K562 (cell line): Measurements from ENCODE around the gene IL9. TPM values are rescaled to one million over a fixed set of nuclear protein-coding genes. Genes with fewer than 3 reads are reported as not detected.

ENCODE experiments used
- ATAC-seq: fragments of 200-7000 bp; cut with Tn5 transposase; 3 replicates; pipeline ENCODE4 v1.9.1; 2020; ENCODE audit warnings: moderate library complexity
- BruUV-seq: library from RNA; stranded (reverse); fragments of 400-500 nt; replicated peaks from 2 replicates; lab custom pipeline; 2021; lab: Mats Ljungman, UMichigan
- CTCF ChIA-PET: fragments of 300-600 bp; formaldehyde crosslinking; extraction: SDS; loops from one replicate; lab custom pipeline; 2021; ENCODE audit warnings: low intra/inter-chr PET ratio; lab: Yijun Ruan, JAX
- POLR2A ChIA-PET: fragments of 300-600, 350-650 bp; sonication (Branson Sonifier 250); formaldehyde crosslinking; extraction: SDS; loops from one replicate; lab custom pipeline; 2021; ENCODE audit warnings: antibody characterized with exemption, inconsistent platforms; lab: Yijun Ruan, JAX
- DNase-seq, 4 experiments: peaks; one replicate each; pipeline versions ENCODE4 v3.0.0 to v3.0.0-alpha.2; 2011 to 2018; ENCODE audit warnings: low spot score in 3 of 4, mixed read lengths in 3 of 4; ENCODE audit errors: extremely low read depth in 1 of 4
- FAIRE-seq: peaks from 2 replicates; lab custom pipeline; 2011; peaks lifted over from hg19 to GRCh38; lab: Jason Lieb, UNC
- H2AFZ ChIP-seq: 2 replicates; pipeline ENCODE4 v1.6.0; 2011; ENCODE audit warnings: low read depth, low read length, control low read depth, inconsistent platforms
- H3K27ac ChIP-seq: fragments of 200-600 bp; 3 replicates; pipeline ENCODE4 v1.8.0; 2011; ENCODE audit warnings: low read depth, mild to moderate bottlenecking, control low read depth, inconsistent platforms, low read length, moderate library complexity, mixed read lengths; ENCODE audit errors: extremely low read depth
- H3K27me3 ChIP-seq, 2 experiments: fragments of 300-600 bp in 1 of 2; 2 replicates in 1 of 2; 3 replicates in 1 of 2; pipeline versions ENCODE4 v1.6.0 to v1.8.0; 2011; ENCODE audit warnings: inconsistent platforms in 2 of 2, low read length in 2 of 2, mild to moderate bottlenecking in 1 of 2, mixed read lengths in 1 of 2, moderate library complexity in 1 of 2; ENCODE audit not compliant: control insufficient read depth in 2 of 2, insufficient read depth in 2 of 2
- H3K36me3 ChIP-seq: fragments of 300-600 bp; 3 replicates; pipeline ENCODE4 v1.8.0; 2011; ENCODE audit warnings: mild to moderate bottlenecking, low read length, inconsistent platforms; ENCODE audit not compliant: control insufficient read depth, insufficient read depth
- H3K4me1 ChIP-seq, 2 experiments: fragments of 200-600 bp in 1 of 2; replicated peaks in 1 of 2; 2 replicates in 1 of 2; 3 replicates in 1 of 2; pipeline versions ENCODE4 v1.5.1 to v1.8.0; 2011; ENCODE audit warnings: inconsistent platforms in 2 of 2, low read length in 2 of 2, mild to moderate bottlenecking in 1 of 2, mixed read lengths in 1 of 2, moderate library complexity in 1 of 2; ENCODE audit not compliant: control insufficient read depth in 2 of 2, insufficient read depth in 2 of 2
- H3K4me2 ChIP-seq: 2 replicates; pipeline ENCODE4 v1.6.1; 2011; ENCODE audit warnings: low read length, control low read depth, inconsistent platforms, mixed read lengths; ENCODE audit not compliant: insufficient read depth
- H3K4me3 ChIP-seq: fragments of 200-600 bp; sonication (generic), shearing (Covaris generic); 2 replicates; pipeline ENCODE4 v1.5.1; 2016; ENCODE audit warnings: control low read depth, inconsistent platforms
- H3K79me2 ChIP-seq: fragments of 200-600 bp; 3 replicates; pipeline ENCODE4 v1.8.0; 2011; ENCODE audit warnings: low read length, inconsistent platforms; ENCODE audit not compliant: control insufficient read depth, insufficient read depth
- H3K9ac ChIP-seq, 2 experiments: 2 replicates each; pipeline versions ENCODE4 v1.6.0 to v1.6.1; 2011; ENCODE audit warnings: low read depth in 2 of 2, low read length in 2 of 2, control low read depth in 1 of 2, inconsistent platforms in 1 of 2, mild to moderate bottlenecking in 1 of 2, mixed read lengths in 1 of 2; ENCODE audit not compliant: insufficient read depth in 1 of 2
- H3K9me1 ChIP-seq: one replicate; pipeline ENCODE4 v1.6.0; 2011; ENCODE audit warnings: inconsistent platforms, mild to moderate bottlenecking, low read length, moderate library complexity; ENCODE audit not compliant: control insufficient read depth, insufficient read depth
- H3K9me3 ChIP-seq: replicated peaks from 2 replicates; pipeline ENCODE4 v1.5.1; 2011; ENCODE audit warnings: low read depth, low read length, inconsistent platforms; ENCODE audit not compliant: control insufficient read depth, insufficient read depth
- H4K20me1 ChIP-seq: replicated peaks from 2 replicates; pipeline ENCODE4 v1.6.1; 2011; ENCODE audit warnings: low read length, inconsistent platforms, mixed read lengths; ENCODE audit not compliant: control insufficient read depth, insufficient read depth
- BACH1 ChIP-seq: fragments of 200-800 bp; sonication (Bioruptor generic); IDR thresholded peaks from 2 replicates; pipeline ENCODE4 v1.6.1; 2016; ENCODE audit warnings: missing genetic modification characterization, missing compliant biosample characterization
- FOXJ2 ChIP-seq: fragments of 200-800 bp; sonication (Bioruptor generic); IDR thresholded peaks from 2 replicates; pipeline ENCODE4 v1.6.1; 2016; ENCODE audit warnings: missing genetic modification characterization, missing compliant biosample characterization
- RAD21 ChIP-seq, 2 experiments: fragments of 250-450 bp in 1 of 2; fragments of 450-650 bp in 1 of 2; sonication (Bioruptor Pico) in 1 of 2; formaldehyde crosslinking in 1 of 2; IDR thresholded peaks in 1 of 2; conservative IDR thresholded peaks in 1 of 2; 2 replicates each; pipeline versions ENCODE4 v1.4.0 to v1.8.0; 2020 to 2022; ENCODE audit warnings: mild to moderate bottlenecking in 2 of 2, moderate library complexity in 1 of 2
- RAD51 ChIP-seq: fragments of 450-650 bp; IDR thresholded peaks from 2 replicates; pipeline ENCODE4 v1.7.1; 2016; ENCODE audit warnings: low read depth, mild to moderate bottlenecking, borderline replicate concordance
- SMC3 ChIP-seq: conservative IDR thresholded peaks from 2 replicates; pipeline ENCODE4 v1.6.1; 2011; ENCODE audit warnings: low read depth, low read length, improper control_type of control experiment; ENCODE audit not compliant: insufficient read depth
- WGBS: fragments of 100-300 bp; shearing (Covaris generic); methylation state at CpG from one replicate; pipeline ENCODE4 v1.1.6; 2016; ENCODE audit warnings: low coverage, mixed read lengths; ENCODE audit not compliant: insufficient coverage; ENCODE audit errors: missing lambda C conversion rate; 5-methylcytosine and 5-hydroxymethylcytosine counted together
- in situ Hi-C: fragments of 300-500 bp; cut with MboI; formaldehyde crosslinking; loops from 4 replicates; pipeline ENCODE4 v1.15.0; 2018; ENCODE audit warnings: inconsistent platforms, mixed read lengths
- intact Hi-C: fragments of 100-400 bp; cut with micrococcal nuclease; formaldehyde crosslinking; loops from 2 replicates; pipeline ENCODE4 v1.14.2; 2022
- polyA plus RNA-seq, 8 experiments: library from polyadenylated mRNA; depleted of rRNA in 4 of 8; stranded (reverse) in 5 of 8; unstranded in 3 of 8; fragments of >200 nt; fragmentation: Nextera tagmentation in 2 of 8; fragmentation: Illumina TruSeq in 1 of 8; extraction: Ambion mirVana in 2 of 8; extraction: Trizol in 1 of 8; gene quantifications; 2 replicates each; pipeline versions ENCODE4 v1.2.1 to v1.2.3, GENCODE V29; 2011 to 2014; ENCODE audit warnings: inconsistent platforms in 1 of 8, missing spikeins in 1 of 8
- total RNA-seq, 7 experiments: library from RNA; depleted of rRNA in 6 of 7; stranded (reverse); fragments of >200 nt in 6 of 7; fragmentation: Illumina TruSeq in 2 of 7; extraction: Trizol in 2 of 7; gene quantifications; 2 replicates each; pipeline versions ENCODE4 v1.2.1 to v1.2.3, GENCODE V29; 2011 to 2021; ENCODE audit warnings: low replicate concordance in 1 of 7
- TF ChIP-seq, protein P1 (sequence below), 3 experiments: IDR thresholded peaks in 2 of 3; conservative IDR thresholded peaks in 1 of 3; 2 replicates each; pipeline ENCODE4 v1.5.1; 2011 to 2012; ENCODE audit warnings: low read length in 3 of 3, mild to moderate bottlenecking in 3 of 3, control low read depth in 2 of 3, improper control_type of control experiment in 1 of 3, inconsistent platforms in 1 of 3, low read depth in 1 of 3, mixed read lengths in 1 of 3, moderate library complexity in 1 of 3; ENCODE audit not compliant: insufficient read depth in 2 of 3
- TF ChIP-seq, protein P2 (sequence below): fragments of 450-650 bp; formaldehyde crosslinking; IDR thresholded peaks from 2 replicates; pipeline ENCODE4 v1.4.0; 2020; ENCODE audit warnings: mild to moderate bottlenecking, moderate library complexity
- TF ChIP-seq, protein P3 (sequence below), 2 experiments: fragments of 450-650 bp; formaldehyde crosslinking in 1 of 2; IDR thresholded peaks; 2 replicates each; pipeline versions ENCODE4 v1.4.0 to v1.6.1; 2014 to 2020; ENCODE audit warnings: mild to moderate bottlenecking in 2 of 2, borderline replicate concordance in 1 of 2, low read depth in 1 of 2

IL9 gene
- total and polyA plus RNA-seq, 9 of the 15 experiments (the other 6 are each of a cell fraction or from before 2014, with no cell fraction given): not detected

- Histone ChIP-seq H3K79me2 (no peaks in the 10 kb centered on the region), H4K20me1 (no peaks in the 10 kb centered on the region), H3K9ac (no peak overlapping the region), H3K27ac (no peak overlapping the region), H3K36me3 (no peaks in the 10 kb centered on the region), H3K9me3 (no peaks in the 10 kb centered on the region), H3K4me2 (no peak overlapping the region), H3K4me3 (no peak overlapping the region), H3K4me1 (no peaks in the 10 kb centered on the region), H2AFZ (no peak overlapping the region), H3K27me3 (0 out of 5 replicates have a peak, but pooled peaks cover 0 to 3% of the 10 kb centered on the region in 2 experiments), H3K9me1 (no peaks in the 10 kb centered on the region)
- ATAC-seq (peak; percentile 67; the same call in 2 of the 3 replicates), FAIRE-seq (peak; percentile 94), DNase-seq (peak; percentile 15 to 71 (median 26))
- CTCF ChIA-PET: interaction anchor here (1.0 to 2.4 kb wide), 3 partner anchors 118 to 268 kb away, joined by 3 to 14 read pairs (median 4); no protein-coding TSS in a partner anchor
- TF ChIP-seq, protein P1, sequence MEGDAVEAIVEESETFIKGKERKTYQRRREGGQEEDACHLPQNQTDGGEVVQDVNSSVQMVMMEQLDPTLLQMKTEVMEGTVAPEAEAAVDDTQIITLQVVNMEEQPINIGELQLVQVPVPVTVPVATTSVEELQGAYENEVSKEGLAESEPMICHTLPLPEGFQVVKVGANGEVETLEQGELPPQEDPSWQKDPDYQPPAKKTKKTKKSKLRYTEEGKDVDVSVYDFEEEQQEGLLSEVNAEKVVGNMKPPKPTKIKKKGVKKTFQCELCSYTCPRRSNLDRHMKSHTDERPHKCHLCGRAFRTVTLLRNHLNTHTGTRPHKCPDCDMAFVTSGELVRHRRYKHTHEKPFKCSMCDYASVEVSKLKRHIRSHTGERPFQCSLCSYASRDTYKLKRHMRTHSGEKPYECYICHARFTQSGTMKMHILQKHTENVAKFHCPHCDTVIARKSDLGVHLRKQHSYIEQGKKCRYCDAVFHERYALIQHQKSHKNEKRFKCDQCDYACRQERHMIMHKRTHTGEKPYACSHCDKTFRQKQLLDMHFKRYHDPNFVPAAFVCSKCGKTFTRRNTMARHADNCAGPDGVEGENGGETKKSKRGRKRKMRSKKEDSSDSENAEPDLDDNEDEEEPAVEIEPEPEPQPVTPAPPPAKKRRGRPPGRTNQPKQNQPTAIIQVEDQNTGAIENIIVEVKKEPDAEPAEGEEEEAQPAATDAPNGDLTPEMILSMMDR (IDR thresholded peaks at IDR 0.05 in 2 of 3, conservative IDR thresholded peaks at IDR 0.05 in 1 of 3; ENCODE audit: insufficient read depth in 2 of 3, low read depth in 1 of 3, low read length in 3 of 3): peak; percentile 61 to 83 (median 71); a peak in 5 of 6 replicates
- TF ChIP-seq BACH1 (tag) (no peak), RAD21 (CRISPR knock-in tag; conservative IDR thresholded peaks at IDR 0.05 in 1 of 2, IDR thresholded peaks at IDR 0.05 in 1 of 2) (peak; percentile 61 to 88), RAD51 (no peak), SMC3 (peak; percentile 41; the same call in 1 of the 2 replicates), FOXJ2 (tag) (no peak)
- TF ChIP-seq, protein P2, sequence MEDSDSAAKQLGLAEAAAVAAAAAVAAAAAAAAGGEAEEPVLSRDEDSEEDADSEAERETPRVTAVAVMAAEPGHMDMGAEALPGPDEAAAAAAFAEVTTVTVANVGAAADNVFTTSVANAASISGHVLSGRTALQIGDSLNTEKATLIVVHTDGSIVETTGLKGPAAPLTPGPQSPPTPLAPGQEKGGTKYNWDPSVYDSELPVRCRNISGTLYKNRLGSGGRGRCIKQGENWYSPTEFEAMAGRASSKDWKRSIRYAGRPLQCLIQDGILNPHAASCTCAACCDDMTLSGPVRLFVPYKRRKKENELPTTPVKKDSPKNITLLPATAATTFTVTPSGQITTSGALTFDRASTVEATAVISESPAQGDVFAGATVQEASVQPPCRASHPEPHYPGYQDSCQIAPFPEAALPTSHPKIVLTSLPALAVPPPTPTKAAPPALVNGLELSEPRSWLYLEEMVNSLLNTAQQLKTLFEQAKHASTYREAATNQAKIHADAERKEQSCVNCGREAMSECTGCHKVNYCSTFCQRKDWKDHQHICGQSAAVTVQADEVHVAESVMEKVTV (CRISPR knock-in tag): peak; percentile 39; the same call in 1 of the 2 replicates
- TF ChIP-seq, protein P3, sequence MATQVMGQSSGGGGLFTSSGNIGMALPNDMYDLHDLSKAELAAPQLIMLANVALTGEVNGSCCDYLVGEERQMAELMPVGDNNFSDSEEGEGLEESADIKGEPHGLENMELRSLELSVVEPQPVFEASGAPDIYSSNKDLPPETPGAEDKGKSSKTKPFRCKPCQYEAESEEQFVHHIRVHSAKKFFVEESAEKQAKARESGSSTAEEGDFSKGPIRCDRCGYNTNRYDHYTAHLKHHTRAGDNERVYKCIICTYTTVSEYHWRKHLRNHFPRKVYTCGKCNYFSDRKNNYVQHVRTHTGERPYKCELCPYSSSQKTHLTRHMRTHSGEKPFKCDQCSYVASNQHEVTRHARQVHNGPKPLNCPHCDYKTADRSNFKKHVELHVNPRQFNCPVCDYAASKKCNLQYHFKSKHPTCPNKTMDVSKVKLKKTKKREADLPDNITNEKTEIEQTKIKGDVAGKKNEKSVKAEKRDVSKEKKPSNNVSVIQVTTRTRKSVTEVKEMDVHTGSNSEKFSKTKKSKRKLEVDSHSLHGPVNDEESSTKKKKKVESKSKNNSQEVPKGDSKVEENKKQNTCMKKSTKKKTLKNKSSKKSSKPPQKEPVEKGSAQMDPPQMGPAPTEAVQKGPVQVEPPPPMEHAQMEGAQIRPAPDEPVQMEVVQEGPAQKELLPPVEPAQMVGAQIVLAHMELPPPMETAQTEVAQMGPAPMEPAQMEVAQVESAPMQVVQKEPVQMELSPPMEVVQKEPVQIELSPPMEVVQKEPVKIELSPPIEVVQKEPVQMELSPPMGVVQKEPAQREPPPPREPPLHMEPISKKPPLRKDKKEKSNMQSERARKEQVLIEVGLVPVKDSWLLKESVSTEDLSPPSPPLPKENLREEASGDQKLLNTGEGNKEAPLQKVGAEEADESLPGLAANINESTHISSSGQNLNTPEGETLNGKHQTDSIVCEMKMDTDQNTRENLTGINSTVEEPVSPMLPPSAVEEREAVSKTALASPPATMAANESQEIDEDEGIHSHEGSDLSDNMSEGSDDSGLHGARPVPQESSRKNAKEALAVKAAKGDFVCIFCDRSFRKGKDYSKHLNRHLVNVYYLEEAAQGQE (IDR thresholded peaks at IDR 0.05; ENCODE audit: borderline replicate concordance): peak; percentile 64; the same call in 1 of the 2 replicates
- TF ChIP-seq, protein P3 (CRISPR knock-in tag; IDR thresholded peaks at IDR 0.05; ENCODE audit: low read depth): no peak
- intact Hi-C loops (loop anchor here (1.0 to 5.0 kb wide), 5 partner anchors 58 to 267 kb away; no protein-coding TSS in a partner anchor), in situ Hi-C loops (no loop called here)
- BruUV-seq: no TSS peak
- POLR2A ChIA-PET: interaction anchor here (0.5 to 0.7 kb wide), 2 partner anchors 16 to 1088 kb away, joined by 3 read pairs; no protein-coding TSS in a partner anchor
- 2% methylated on average over 3 of the region's 3 CpGs for WGBS
These were observed 49.4 kb upstream of the IL9 start for GRCh38 chr5:135944967-135945560.
